SK-N-SH treated with all-trans-retinoic acid at 6 μM for 48 hours (cell line): Measurements from ENCODE around the gene DCTN3.

Experiments used
- ATAC-seq: fragments of 200-7000 bp; cut with Tn5 transposase; 3 replicates; pipeline ENCODE4 v1.9.1; 2020; ENCODE audit warnings: mild to moderate bottlenecking, moderate library complexity
- ARNTL ChIP-seq: fragments of 450-650 bp; formaldehyde crosslinking; IDR thresholded peaks from 2 replicates; pipeline ENCODE4 v1.5.0; 2020; ENCODE audit warnings: low read depth, mild to moderate bottlenecking, moderate library complexity, borderline replicate concordance
- CSDC2 ChIP-seq: fragments of 250-450 bp; sonication (Bioruptor Pico); IDR thresholded peaks from 2 replicates; pipeline ENCODE4 v1.5.0; 2020; ENCODE audit warnings: mild to moderate bottlenecking, moderate library complexity
- ESRRG ChIP-seq: fragments of 250-450 bp; sonication (Bioruptor Pico); IDR thresholded peaks from 2 replicates; pipeline ENCODE4 v1.6.1; 2021; ENCODE audit warnings: mild to moderate bottlenecking
- GLIS3 ChIP-seq: fragments of 250-450 bp; sonication (Bioruptor Pico); IDR thresholded peaks from 2 replicates; pipeline ENCODE4 v1.5.0; 2020; ENCODE audit warnings: mild to moderate bottlenecking, moderate library complexity
- ISL1 ChIP-seq: fragments of 250-450 bp; sonication (Bioruptor Pico); IDR thresholded peaks from 2 replicates; pipeline ENCODE4 v2.1.2; 2022; ENCODE audit warnings: mild to moderate bottlenecking, moderate library complexity
- OSR1 ChIP-seq: fragments of 250-450 bp; sonication (Bioruptor Pico); IDR thresholded peaks from 2 replicates; pipeline ENCODE4 v1.8.0; 2022; ENCODE audit warnings: moderate library complexity, mild to moderate bottlenecking, inconsistent platforms
- PPARA ChIP-seq: fragments of 250-450 bp; sonication (Bioruptor Pico); IDR thresholded peaks from 2 replicates; pipeline ENCODE4 v1.5.0; 2020; ENCODE audit warnings: mild to moderate bottlenecking, borderline replicate concordance
- RARB ChIP-seq: fragments of 250-450 bp; sonication (Bioruptor Pico); IDR thresholded peaks from 2 replicates; pipeline ENCODE4 v1.8.0; 2021; ENCODE audit warnings: mild to moderate bottlenecking, moderate library complexity
- SNAI2 ChIP-seq: fragments of 250-450 bp; sonication (Bioruptor Pico); IDR thresholded peaks from 2 replicates; pipeline ENCODE4 v1.5.0; 2020; ENCODE audit warnings: mild to moderate bottlenecking, moderate library complexity
- TCF4 ChIP-seq: fragments of 250-450 bp; sonication (Bioruptor Pico); IDR thresholded peaks from 2 replicates; pipeline ENCODE4 v1.8.0; 2021; ENCODE audit warnings: mild to moderate bottlenecking, moderate library complexity, borderline replicate concordance
- TOX ChIP-seq: fragments of 250-450 bp; sonication (Bioruptor Pico); IDR thresholded peaks from 2 replicates; pipeline ENCODE4 v1.8.0; 2021; ENCODE audit warnings: mild to moderate bottlenecking, moderate library complexity, borderline replicate concordance
- ZC3H10 ChIP-seq: fragments of 250-450 bp; sonication (Bioruptor Pico); IDR thresholded peaks from 2 replicates; pipeline ENCODE4 v1.5.1; 2021; ENCODE audit warnings: mild to moderate bottlenecking, moderate library complexity
- ZFP3 ChIP-seq: fragments of 250-450 bp; sonication (Bioruptor Pico); IDR thresholded peaks from 2 replicates; pipeline ENCODE4 v1.5.0; 2020; ENCODE audit warnings: mild to moderate bottlenecking, moderate library complexity
- ZFP30 ChIP-seq: fragments of 450-650 bp; formaldehyde crosslinking; IDR thresholded peaks from 2 replicates; pipeline ENCODE4 v1.5.0; 2022; ENCODE audit warnings: mild to moderate bottlenecking, moderate library complexity
- ZNF565 ChIP-seq: fragments of 450-650 bp; formaldehyde crosslinking; conservative IDR thresholded peaks from 2 replicates; pipeline ENCODE4 v1.5.0; 2020; ENCODE audit warnings: low read depth, mild to moderate bottlenecking, moderate library complexity
- ZNF70 ChIP-seq: fragments of 450-650 bp; formaldehyde crosslinking; IDR thresholded peaks from 2 replicates; pipeline ENCODE4 v1.5.0; 2020; ENCODE audit warnings: mild to moderate bottlenecking, moderate library complexity
- ZNF8 ChIP-seq: fragments of 450-650 bp; formaldehyde crosslinking; IDR thresholded peaks from 2 replicates; pipeline ENCODE4 v1.5.0; 2020; ENCODE audit warnings: mild to moderate bottlenecking, moderate library complexity
- TF ChIP-seq, protein P1 (sequence below): fragments of 250-450 bp; sonication (Bioruptor Pico); IDR thresholded peaks from 2 replicates; pipeline ENCODE4 v1.5.1; 2020; ENCODE audit warnings: low read depth, mild to moderate bottlenecking, moderate library complexity
- TF ChIP-seq, protein P2 (sequence below): fragments of 250-450 bp; sonication (Bioruptor Pico); IDR thresholded peaks from 2 replicates; pipeline ENCODE4 v1.5.1; 2021; ENCODE audit warnings: mild to moderate bottlenecking, moderate library complexity
- TF ChIP-seq, protein P3 (sequence below): fragments of 250-450 bp; sonication (Bioruptor Pico); IDR thresholded peaks from 2 replicates; pipeline ENCODE4 v1.8.0; 2021; ENCODE audit warnings: low read depth, mild to moderate bottlenecking, moderate library complexity, borderline replicate concordance

The DCTN3 gene

DNA sequence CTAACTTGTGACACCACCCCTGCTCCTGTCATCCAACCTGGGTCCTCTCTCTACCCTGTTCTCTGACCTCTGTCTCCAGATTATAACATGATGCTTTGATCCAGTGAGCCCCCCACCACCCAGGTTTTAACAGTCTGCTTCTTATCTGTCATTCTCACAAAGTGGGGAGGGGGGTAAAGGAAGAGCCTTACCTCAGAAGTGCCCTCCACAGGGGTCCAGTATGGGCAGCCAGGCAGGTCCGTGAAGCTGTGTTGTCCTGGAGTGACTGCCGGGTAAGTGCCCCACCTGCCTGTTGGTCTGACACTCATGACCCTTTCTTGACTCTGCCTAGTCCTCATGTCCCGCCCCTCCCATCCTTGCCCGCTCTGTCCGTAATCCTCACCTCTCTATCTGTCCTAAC, 35.1 kb upstream of the DCTN3 start:
- ATAC-seq: no peak
- TF ChIP-seq, protein P1, sequence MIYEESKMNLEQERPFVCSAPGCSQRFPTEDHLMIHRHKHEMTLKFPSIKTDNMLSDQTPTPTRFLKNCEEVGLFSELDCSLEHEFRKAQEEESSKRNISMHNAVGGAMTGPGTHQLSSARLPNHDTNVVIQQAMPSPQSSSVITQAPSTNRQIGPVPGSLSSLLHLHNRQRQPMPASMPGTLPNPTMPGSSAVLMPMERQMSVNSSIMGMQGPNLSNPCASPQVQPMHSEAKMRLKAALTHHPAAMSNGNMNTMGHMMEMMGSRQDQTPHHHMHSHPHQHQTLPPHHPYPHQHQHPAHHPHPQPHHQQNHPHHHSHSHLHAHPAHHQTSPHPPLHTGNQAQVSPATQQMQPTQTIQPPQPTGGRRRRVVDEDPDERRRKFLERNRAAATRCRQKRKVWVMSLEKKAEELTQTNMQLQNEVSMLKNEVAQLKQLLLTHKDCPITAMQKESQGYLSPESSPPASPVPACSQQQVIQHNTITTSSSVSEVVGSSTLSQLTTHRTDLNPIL (CRISPR knock-in tag): no peak
- TF ChIP-seq TOX (CRISPR knock-in tag): no peak
- TF ChIP-seq ZNF8 (CRISPR knock-in tag): no peak
- no peak for TF ChIP-seq GLIS3 (CRISPR knock-in tag)
- TF ChIP-seq, protein P2, sequence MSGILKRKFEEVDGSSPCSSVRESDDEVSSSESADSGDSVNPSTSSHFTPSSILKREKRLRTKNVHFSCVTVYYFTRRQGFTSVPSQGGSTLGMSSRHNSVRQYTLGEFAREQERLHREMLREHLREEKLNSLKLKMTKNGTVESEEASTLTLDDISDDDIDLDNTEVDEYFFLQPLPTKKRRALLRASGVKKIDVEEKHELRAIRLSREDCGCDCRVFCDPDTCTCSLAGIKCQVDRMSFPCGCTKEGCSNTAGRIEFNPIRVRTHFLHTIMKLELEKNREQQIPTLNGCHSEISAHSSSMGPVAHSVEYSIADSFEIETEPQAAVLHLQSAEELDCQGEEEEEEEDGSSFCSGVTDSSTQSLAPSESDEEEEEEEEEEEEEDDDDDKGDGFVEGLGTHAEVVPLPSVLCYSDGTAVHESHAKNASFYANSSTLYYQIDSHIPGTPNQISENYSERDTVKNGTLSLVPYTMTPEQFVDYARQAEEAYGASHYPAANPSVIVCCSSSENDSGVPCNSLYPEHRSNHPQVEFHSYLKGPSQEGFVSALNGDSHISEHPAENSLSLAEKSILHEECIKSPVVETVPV (CRISPR knock-in tag): no peak
- TF ChIP-seq PPARA (CRISPR knock-in tag): no peak

DNA sequence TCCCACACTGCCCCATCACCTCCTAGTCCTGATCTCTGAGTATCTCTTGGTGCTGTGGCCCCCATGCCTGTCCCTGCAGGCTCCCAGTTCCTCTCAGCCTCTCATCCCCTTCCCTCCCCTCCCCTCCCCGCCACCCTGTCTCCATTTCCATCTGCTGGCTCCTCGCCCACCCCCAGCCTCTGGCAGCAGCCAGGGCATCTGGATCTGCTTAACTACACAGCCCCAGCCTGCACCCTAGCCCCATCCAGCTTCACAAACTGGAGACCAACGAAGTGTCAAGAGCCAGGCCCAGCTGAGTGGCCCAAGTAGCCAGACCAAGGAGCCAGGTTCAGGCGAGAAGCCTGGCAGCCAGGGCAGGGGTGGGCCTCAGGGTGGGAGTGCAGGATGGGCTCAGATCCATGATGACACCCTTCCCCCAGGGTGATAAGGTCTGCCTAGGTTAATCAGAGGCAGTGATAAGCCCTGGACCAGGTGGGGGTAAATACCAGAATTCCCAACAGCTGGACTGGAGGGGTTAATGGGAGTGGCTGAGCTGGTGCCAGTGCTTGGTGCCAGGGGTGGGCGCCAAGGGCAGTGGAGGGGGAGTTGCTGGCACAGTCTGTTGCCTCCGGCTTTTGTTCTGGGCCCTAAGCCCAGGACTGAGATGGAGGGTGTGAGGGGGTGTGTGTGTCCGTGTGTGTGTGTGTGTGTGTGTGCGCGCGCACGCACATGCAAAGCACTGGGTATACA, 34.2 kb upstream of the DCTN3 start:
- TF ChIP-seq ZNF8 (CRISPR knock-in tag): no peak
- 0 out of 2 replicates have a peak, but pooled peaks have one; percentile 5 for TF ChIP-seq ZNF70 (CRISPR knock-in tag)
- peak; percentile 79 for TF ChIP-seq TCF4 (CRISPR knock-in tag)
- no peak for TF ChIP-seq ARNTL
- TF ChIP-seq RARB (CRISPR knock-in tag): no peak
- ATAC-seq: peak; percentile 80

DNA sequence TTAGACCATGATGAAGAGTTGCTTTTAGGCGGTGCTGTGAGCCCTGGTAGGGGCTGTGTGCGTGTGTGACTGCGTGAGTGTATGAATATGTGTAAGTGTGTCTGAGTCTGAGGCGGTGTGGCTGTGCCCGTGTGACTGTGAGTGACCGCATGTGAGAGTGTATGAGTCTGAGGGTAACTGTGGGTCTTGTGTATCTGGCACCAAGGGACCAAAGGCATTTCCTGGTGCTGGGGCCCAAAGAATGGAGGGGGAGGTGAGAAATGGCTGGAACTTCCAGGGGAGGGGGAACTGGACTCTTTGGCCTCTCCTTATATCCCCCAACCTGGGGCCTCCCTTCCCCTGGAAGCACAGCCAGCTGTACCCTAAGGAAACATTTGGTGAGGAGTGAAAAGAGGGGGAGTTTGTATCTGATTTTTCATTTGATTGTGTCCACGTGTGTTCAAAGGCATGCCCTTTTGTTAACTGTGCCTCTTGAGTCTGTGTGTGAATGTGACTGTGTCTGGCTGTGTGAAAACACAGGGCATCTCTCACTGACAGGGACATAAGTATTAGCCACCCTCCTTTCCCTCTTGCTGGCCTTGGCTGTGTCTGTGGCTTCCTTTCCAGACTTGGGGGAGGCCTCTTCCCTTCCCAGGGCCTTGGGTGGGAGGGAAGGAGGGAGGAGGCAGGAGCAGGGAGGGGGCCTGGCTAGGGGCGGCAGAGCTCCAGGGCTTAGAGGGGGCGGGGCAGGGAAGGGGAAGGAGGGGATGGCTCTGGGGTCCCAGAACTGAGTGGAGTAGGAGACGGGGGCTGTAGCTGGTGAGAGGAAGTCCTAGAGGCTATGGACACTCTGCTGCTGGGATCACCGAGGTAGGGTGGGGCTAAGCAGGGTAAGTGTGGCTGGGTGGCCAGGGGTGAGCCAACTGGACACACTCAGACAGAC, 33.1 kb upstream of the DCTN3 start:
- peak; percentile 54 for ATAC-seq
- TF ChIP-seq ESRRG (CRISPR knock-in tag) (no peak), ZFP3 (CRISPR knock-in tag) (no peak), ZFP30 (CRISPR knock-in tag) (no peak), TOX (CRISPR knock-in tag) (no peak), ARNTL (no peak), ZNF70 (CRISPR knock-in tag) (no peak), CSDC2 (no peak), ZNF565 (CRISPR knock-in tag) (no peak), GLIS3 (CRISPR knock-in tag) (no peak), OSR1 (CRISPR knock-in tag) (no peak), ISL1 (no peak), ZC3H10 (CRISPR knock-in tag) (no peak), SNAI2 (CRISPR knock-in tag) (no peak), RARB (CRISPR knock-in tag) (no peak), TCF4 (CRISPR knock-in tag) (no peak), ZNF8 (CRISPR knock-in tag) (no peak)
- TF ChIP-seq, protein P3, sequence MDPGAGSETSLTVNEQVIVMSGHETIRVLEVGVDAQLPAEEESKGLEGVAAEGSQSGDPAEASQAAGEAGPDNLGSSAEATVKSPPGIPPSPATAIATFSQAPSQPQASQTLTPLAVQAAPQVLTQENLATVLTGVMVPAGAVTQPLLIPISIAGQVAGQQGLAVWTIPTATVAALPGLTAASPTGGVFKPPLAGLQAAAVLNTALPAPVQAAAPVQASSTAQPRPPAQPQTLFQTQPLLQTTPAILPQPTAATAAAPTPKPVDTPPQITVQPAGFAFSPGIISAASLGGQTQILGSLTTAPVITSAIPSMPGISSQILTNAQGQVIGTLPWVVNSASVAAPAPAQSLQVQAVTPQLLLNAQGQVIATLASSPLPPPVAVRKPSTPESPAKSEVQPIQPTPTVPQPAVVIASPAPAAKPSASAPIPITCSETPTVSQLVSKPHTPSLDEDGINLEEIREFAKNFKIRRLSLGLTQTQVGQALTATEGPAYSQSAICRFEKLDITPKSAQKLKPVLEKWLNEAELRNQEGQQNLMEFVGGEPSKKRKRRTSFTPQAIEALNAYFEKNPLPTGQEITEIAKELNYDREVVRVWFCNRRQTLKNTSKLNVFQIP: no peak
- TF ChIP-seq, protein P2 (CRISPR knock-in tag): no peak
- TF ChIP-seq, protein P1 (CRISPR knock-in tag): no peak
